Measurements from ENCODE around the gene CXCR2. TPM values are rescaled to one million over a fixed set of nuclear protein-coding genes. Genes with fewer than 3 reads are reported as not detected.

Gene CXCR2
- total and polyA plus RNA-seq, 2 of the 8 experiments (the other 6 are each of a cell fraction or from before 2014, with no cell fraction given) = 1.4 to 1.6 TPM

DNA sequence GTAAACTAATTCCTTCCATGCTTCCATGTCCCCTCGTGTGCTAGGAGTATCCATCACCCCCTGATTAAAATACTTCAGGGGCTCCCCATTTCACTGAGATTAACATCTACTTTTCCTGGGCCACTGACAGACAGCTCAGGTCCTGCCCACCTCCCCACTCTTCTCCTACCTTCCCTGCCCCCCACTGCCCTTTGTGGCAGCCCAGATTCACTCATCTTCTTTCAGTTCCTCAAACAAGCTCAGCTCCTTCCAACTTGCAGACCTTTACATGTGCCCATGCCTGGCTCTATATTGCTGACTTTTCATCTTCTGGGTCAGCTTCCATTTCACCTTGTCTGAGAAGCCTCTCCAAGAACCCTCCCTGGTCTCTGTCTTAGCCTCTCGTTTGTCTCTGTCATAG, 44.8 kb upstream of the CXCR2 start:
- Histone ChIP-seq H2BK20ac (ENCODE audit: low read length) (no peak overlapping the region), H3K23ac (ENCODE audit: insufficient read length) (no peak overlapping the region), H3K36me3 (ENCODE audit: control insufficient read depth in 2 of 4, insufficient read depth in 4 of 4, low read length in 3 of 4) (no peaks in the 10 kb centered on the region), H4K8ac (ENCODE audit: extremely low read depth, insufficient read depth, low read length) (no peak overlapping the region), H4K91ac (replicated peaks; ENCODE audit: insufficient read length, low read length) (no peak overlapping the region), H3K14ac (ENCODE audit: insufficient read length) (no peak overlapping the region), H3K9ac (replicated peaks in 1 of 4; ENCODE audit: extremely low read depth in 1 of 4, low read depth in 3 of 4, low read length in 3 of 4) (no peak overlapping the region), H3K4me2 (ENCODE audit: insufficient read depth in 1 of 2, low read depth in 2 of 2, low read length in 2 of 2) (no peak overlapping the region), H3K4ac (replicated peaks; ENCODE audit: insufficient read length, low read depth, low read length) (no peak overlapping the region), H2BK5ac (ENCODE audit: low read depth, low read length) (no peak overlapping the region), H2BK120ac (replicated peaks; ENCODE audit: low read depth, low read length) (no peak overlapping the region), H2AK5ac (ENCODE audit: low read depth, low read length) (no peak overlapping the region), H3K27ac (ENCODE audit: low read depth, low read length) (no peak overlapping the region), H3K4me1 (replicated peaks in 1 of 4; ENCODE audit: control insufficient read depth in 3 of 4, insufficient read depth in 4 of 4, low read length in 3 of 4) (peaks cover 0 to 5% (median 0%) of the 10 kb centered on the region in 4 experiments; a peak in 1 of 7 replicates), H3K4me3 (ENCODE audit: extremely low read depth in 1 of 4, insufficient read depth in 2 of 4, low read depth in 3 of 4, low read length in 4 of 4) (no peak overlapping the region), H3K79me1 (ENCODE audit: low read depth, low read length) (no peaks in the 10 kb centered on the region), H3K9me3 (ENCODE audit: insufficient read depth in 2 of 2, low read depth in 1 of 2, low read length in 1 of 2) (no peaks in the 10 kb centered on the region), H4K5ac (ENCODE audit: insufficient read length, low read depth, low read length) (no peak overlapping the region), H2BK12ac (ENCODE audit: low read depth, low read length) (no peak overlapping the region), H3K56ac (replicated peaks; ENCODE audit: insufficient read length, low read depth, low read length) (no peak overlapping the region), H3K23me2 (ENCODE audit: low read depth, low read length) (peaks cover 5% of the 10 kb centered on the region), H2AFZ (ENCODE audit: low read length) (no peak overlapping the region), H3K79me2 (ENCODE audit: control insufficient read depth in 1 of 2, insufficient read depth in 2 of 2, low read length in 2 of 2) (no peaks in the 10 kb centered on the region), H2BK15ac (ENCODE audit: low read length) (no peak overlapping the region), H4K20me1 (replicated peaks in 1 of 2; ENCODE audit: control insufficient read depth in 1 of 2, insufficient read depth in 2 of 2, low read length in 2 of 2) (peaks cover 0 to 4% of the 10 kb centered on the region in 2 experiments), H3K27me3 (replicated peaks in 1 of 4; ENCODE audit: control insufficient read depth in 3 of 4, extremely low read depth in 1 of 4, insufficient read depth in 3 of 4, low read length in 3 of 4) (no peaks in the 10 kb centered on the region), H3K18ac (ENCODE audit: extremely low read depth, low read length) (no peak overlapping the region)
- DNase-seq (ENCODE audit: low read depth in 1 of 2, low spot score in 2 of 2) (no peak), FAIRE-seq (no peak)
- TF ChIP-seq NRF1 (IDR thresholded peaks at IDR 0.05; ENCODE audit: low read depth, low read length) (no peak), CTBP2 (IDR thresholded peaks at IDR 0.05; ENCODE audit: borderline replicate concordance, insufficient read depth, insufficient read length, low read length) (no peak), EZH2 (IDR thresholded peaks at IDR 0.05; ENCODE audit: low read depth, low read length, severe bottlenecking) (no peak), HDAC2 (IDR thresholded peaks at IDR 0.05; ENCODE audit: borderline replicate concordance in 1 of 2, low read depth in 2 of 2, low read length in 2 of 2) (no peak), SAP30 (IDR thresholded peaks at IDR 0.05; ENCODE audit: insufficient read depth, insufficient replicate concordance, low read length) (no peak)
- ChIA-PET POLR2A (ENCODE audit: partially characterized antibody) (interaction anchor here (1.4 kb wide), 1 partner anchor 10 kb away, joined by 3 read pairs; no protein-coding TSS in a partner anchor), CTCF (ENCODE audit: partially characterized antibody) (interaction anchor here (0.9 to 1.8 kb wide), 5 partner anchors 8 to 13 kb away, joined by 3 to 10 read pairs (median 6); partner anchors contain the start of gene RUFY4)
- 88% methylated on average over 2 of the region's 2 CpGs; no CpG with 5 or more reads in 1 of the 2 experiments for WGBS, 2 experiments (ENCODE audit: extremely low coverage in 1 of 2, insufficient coverage in 1 of 2, insufficient read length in 1 of 2, insufficient replicate concordance in 2 of 2, low coverage in 1 of 2, low lambda C conversion rate in 2 of 2, missing lambda C conversion rate in 1 of 2)
